ENCODE results near the gene IL22RA1.

Gene IL22RA1

GRCh38 chr1:24109166-24109483, 33.8 kb downstream of the IL22RA1 start:
- H3K9me3 Mint-ChIP-seq, result no peaks in the 10 kb centered on the region
- H3K4me1 Mint-ChIP-seq (ENCODE audit: low read depth), result peaks cover 9% of the 10 kb centered on the region
- peaks cover 25% of the 10 kb centered on the region for H3K27me3 Mint-ChIP-seq
- H3K36me3 Mint-ChIP-seq (ENCODE audit: low read depth), result no peaks in the 10 kb centered on the region
- intact Hi-C loops (cut with micrococcal nuclease), result no loop called here
- H3K4me3 Mint-ChIP-seq, result no peak overlapping the region
- H3K27ac Mint-ChIP-seq, result no peak overlapping the region

GRCh38 chr1:24108334-24109165, 34.4 kb downstream of the IL22RA1 start:
- no peak overlapping the region for H3K27ac Mint-ChIP-seq
- H3K4me3 Mint-ChIP-seq, result no peak overlapping the region
- H3K9me3 Mint-ChIP-seq, result no peaks in the 10 kb centered on the region
- H3K4me1 Mint-ChIP-seq (ENCODE audit: low read depth), result peaks cover 9% of the 10 kb centered on the region
- intact Hi-C loops (cut with micrococcal nuclease), result no loop called here
- no peaks in the 10 kb centered on the region for H3K36me3 Mint-ChIP-seq (ENCODE audit: low read depth)
- peaks cover 24% of the 10 kb centered on the region for H3K27me3 Mint-ChIP-seq

- Mint-ChIP-seq H3K36me3 (ENCODE audit: low read depth) (no peaks in the 10 kb centered on the region), H3K4me3 (no peak overlapping the region), H3K4me1 (ENCODE audit: low read depth) (peaks cover 9% of the 10 kb centered on the region), H3K27me3 (peaks cover 16% of the 10 kb centered on the region), H3K27ac (no peak overlapping the region), H3K9me3 (no peaks in the 10 kb centered on the region)
- intact Hi-C loops (cut with micrococcal nuclease), result no loop called here
These were observed 35.3 kb downstream of the IL22RA1 start for GRCh38 chr1:24107462-24108138.

GRCh38 chr1:24105368-24106160, 37.4 kb downstream of the IL22RA1 start:
- no peaks in the 10 kb centered on the region for H3K36me3 Mint-ChIP-seq (ENCODE audit: low read depth)
- H3K4me1 Mint-ChIP-seq (ENCODE audit: low read depth), result no peaks in the 10 kb centered on the region
- no peak overlapping the region for H3K4me3 Mint-ChIP-seq
- peaks cover 1% of the 10 kb centered on the region for H3K27me3 Mint-ChIP-seq
- H3K9me3 Mint-ChIP-seq, result no peaks in the 10 kb centered on the region
- intact Hi-C loops (cut with micrococcal nuclease), result no loop called here
- no peak overlapping the region for H3K27ac Mint-ChIP-seq

- H3K9me3 Mint-ChIP-seq, result no peaks in the 10 kb centered on the region
- no peaks in the 10 kb centered on the region for H3K36me3 Mint-ChIP-seq (ENCODE audit: low read depth)
- H3K4me3 Mint-ChIP-seq, result no peak overlapping the region
- intact Hi-C loops (cut with micrococcal nuclease), result no loop called here
- H3K4me1 Mint-ChIP-seq (ENCODE audit: low read depth), result no peaks in the 10 kb centered on the region
- peaks cover 1% of the 10 kb centered on the region for H3K27me3 Mint-ChIP-seq
- no peak overlapping the region for H3K27ac Mint-ChIP-seq
These were observed 38.1 kb downstream of the IL22RA1 start for GRCh38 chr1:24104854-24105253.

GRCh38 chr1:24103879-24104278, 39.1 kb downstream of the IL22RA1 start:
- Mint-ChIP-seq H3K27ac (no peak overlapping the region), H3K27me3 (peaks cover 1% of the 10 kb centered on the region), H3K4me3 (no peak overlapping the region), H3K9me3 (no peaks in the 10 kb centered on the region), H3K4me1 (ENCODE audit: low read depth) (no peaks in the 10 kb centered on the region), H3K36me3 (ENCODE audit: low read depth) (no peaks in the 10 kb centered on the region)
- intact Hi-C loops (cut with micrococcal nuclease), result no loop called here

- Mint-ChIP-seq H3K36me3 (ENCODE audit: low read depth) (no peaks in the 10 kb centered on the region), H3K9me3 (no peaks in the 10 kb centered on the region), H3K27ac (no peak overlapping the region), H3K4me1 (ENCODE audit: low read depth) (no peaks in the 10 kb centered on the region), H3K4me3 (no peak overlapping the region), H3K27me3 (peaks cover 1% of the 10 kb centered on the region)
- intact Hi-C loops (cut with micrococcal nuclease), result no loop called here
These were observed 39.5 kb downstream of the IL22RA1 start for GRCh38 chr1:24103408-24103807.

- no peaks in the 10 kb centered on the region for H3K4me1 Mint-ChIP-seq (ENCODE audit: low read depth)
- H3K4me3 Mint-ChIP-seq, result no peak overlapping the region
- intact Hi-C loops (cut with micrococcal nuclease), result no loop called here
- H3K36me3 Mint-ChIP-seq (ENCODE audit: low read depth), result no peaks in the 10 kb centered on the region
- H3K27me3 Mint-ChIP-seq, result peaks cover 1% of the 10 kb centered on the region
- no peak overlapping the region for H3K27ac Mint-ChIP-seq
- H3K9me3 Mint-ChIP-seq, result no peaks in the 10 kb centered on the region
These were observed 40.0 kb downstream of the IL22RA1 start for GRCh38 chr1:24102961-24103360.

- Mint-ChIP-seq H3K27ac (no peak overlapping the region), H3K9me3 (no peaks in the 10 kb centered on the region), H3K4me1 (ENCODE audit: low read depth) (no peaks in the 10 kb centered on the region), H3K4me3 (no peak overlapping the region), H3K36me3 (ENCODE audit: low read depth) (no peaks in the 10 kb centered on the region), H3K27me3 (peaks cover 1% of the 10 kb centered on the region)
- intact Hi-C loops (cut with micrococcal nuclease), result no loop called here
These were observed 40.9 kb downstream of the IL22RA1 start for GRCh38 chr1:24101796-24102586.

- no peak overlapping the region for H3K4me3 Mint-ChIP-seq
- intact Hi-C loops (cut with micrococcal nuclease), result no loop called here
- no peaks in the 10 kb centered on the region for H3K36me3 Mint-ChIP-seq (ENCODE audit: low read depth)
- no peak overlapping the region for H3K27ac Mint-ChIP-seq
- H3K27me3 Mint-ChIP-seq, result peaks cover 2% of the 10 kb centered on the region
- H3K9me3 Mint-ChIP-seq, result no peaks in the 10 kb centered on the region
- H3K4me1 Mint-ChIP-seq (ENCODE audit: low read depth), result no peaks in the 10 kb centered on the region
These were observed 41.8 kb downstream of the IL22RA1 start for GRCh38 chr1:24100945-24101737.

GRCh38 chr1:24098943-24099638, 43.8 kb downstream of the IL22RA1 start:
- H3K27ac Mint-ChIP-seq, result no peak overlapping the region
- intact Hi-C loops (cut with micrococcal nuclease), result no loop called here
- no peaks in the 10 kb centered on the region for H3K4me1 Mint-ChIP-seq (ENCODE audit: low read depth)
- H3K9me3 Mint-ChIP-seq, result no peaks in the 10 kb centered on the region
- no peaks in the 10 kb centered on the region for H3K36me3 Mint-ChIP-seq (ENCODE audit: low read depth)
- no peak overlapping the region for H3K4me3 Mint-ChIP-seq
- peaks cover 6% of the 10 kb centered on the region for H3K27me3 Mint-ChIP-seq

- H3K27ac Mint-ChIP-seq, result no peak overlapping the region
- H3K36me3 Mint-ChIP-seq (ENCODE audit: low read depth), result no peaks in the 10 kb centered on the region
- no peaks in the 10 kb centered on the region for H3K4me1 Mint-ChIP-seq (ENCODE audit: low read depth)
- intact Hi-C loops (cut with micrococcal nuclease), result no loop called here
- peaks cover 6% of the 10 kb centered on the region for H3K27me3 Mint-ChIP-seq
- H3K9me3 Mint-ChIP-seq, result no peaks in the 10 kb centered on the region
- no peak overlapping the region for H3K4me3 Mint-ChIP-seq
These were observed 44.8 kb downstream of the IL22RA1 start for GRCh38 chr1:24098102-24098501.

- Mint-ChIP-seq H3K36me3 (ENCODE audit: low read depth) (no peaks in the 10 kb centered on the region), H3K4me3 (no peak overlapping the region), H3K9me3 (no peaks in the 10 kb centered on the region), H3K4me1 (ENCODE audit: low read depth) (no peaks in the 10 kb centered on the region), H3K27me3 (peaks cover 6% of the 10 kb centered on the region), H3K27ac (no peak overlapping the region)
- intact Hi-C loops (cut with micrococcal nuclease), result no loop called here
These were observed 45.3 kb downstream of the IL22RA1 start for GRCh38 chr1:24097663-24098062.

Data from dendritic cell treated with granulocyte-macrophage colony-stimulating factor and Interleukin-4, amounts not matched to agents 40 ng/mL and 50 ng/mL, for 4 days (primary cell).